Panc1 (cell line): Measurements from ENCODE around the gene CSTPP1. TPM values are rescaled to one million over a fixed set of nuclear protein-coding genes. Genes with fewer than 3 reads are reported as not detected.

Experiments used
- ATAC-seq: fragments of 200-7000 bp; cut with Tn5 transposase; 2 replicates; pipeline ENCODE4 v1.9.1; 2020; ENCODE audit warnings: mild to moderate bottlenecking, moderate library complexity
- BruUV-seq: library from RNA; stranded (reverse); fragments of 400-500 nt; replicated peaks from 2 replicates; lab custom pipeline; 2021; lab: Mats Ljungman, UMichigan
- CTCF ChIA-PET: fragments of 300-600 bp; sonication (Branson Sonifier 250); formaldehyde crosslinking; loops from one replicate; lab custom pipeline; 2022; ENCODE audit warnings: antibody characterized with exemption; lab: Charles Lee
- POLR2A ChIA-PET: fragments of 300-600 bp; sonication (Branson Sonifier 250); formaldehyde crosslinking; loops from one replicate; lab custom pipeline; 2022; ENCODE audit warnings: antibody characterized with exemption; lab: Charles Lee
- DNase-seq: peaks from one replicate; pipeline ENCODE4 v3.0.0-alpha.2; 2010; ENCODE audit warnings: low read depth, low spot score
- H3K27ac ChIP-seq: 2 replicates; pipeline ENCODE4 v1.5.1; 2011; ENCODE audit warnings: mild to moderate bottlenecking, low read length, inconsistent platforms
- H3K27me3 ChIP-seq: fragments of 200-500 bp; sonication (Bioruptor generic); 2 replicates; pipeline ENCODE4 v1.6.0; 2014; ENCODE audit warnings: low read length, inconsistent platforms; ENCODE audit not compliant: control insufficient read depth, insufficient read depth
- H3K36me3 ChIP-seq: fragments of 200-500 bp; sonication (Bioruptor generic); 2 replicates; pipeline ENCODE4 v1.5.1; 2014; ENCODE audit warnings: inconsistent platforms, mild to moderate bottlenecking, low read length, moderate library complexity; ENCODE audit not compliant: control insufficient read depth, insufficient read depth
- H3K4me1 ChIP-seq: 2 replicates; pipeline ENCODE4 v1.5.1; 2011; ENCODE audit warnings: inconsistent platforms, mild to moderate bottlenecking, low read length, moderate library complexity; ENCODE audit not compliant: control insufficient read depth, insufficient read depth
- H3K4me3 ChIP-seq, 2 experiments: 2 replicates each; pipeline ENCODE4 v1.5.1; 2011 to 2012; ENCODE audit warnings: low read depth in 2 of 2, low read length in 2 of 2, mild to moderate bottlenecking in 2 of 2, inconsistent platforms in 1 of 2, moderate library complexity in 1 of 2
- H3K9me3 ChIP-seq: fragments of 200-500 bp; sonication (Bioruptor generic); 2 replicates; pipeline ENCODE4 v1.5.1; 2014; ENCODE audit warnings: low read depth, mild to moderate bottlenecking, inconsistent platforms, low read length, moderate library complexity; ENCODE audit not compliant: control insufficient read depth, insufficient read depth
- CTCF ChIP-seq: fragments of 450-650 bp; IDR thresholded peaks from 2 replicates; pipeline ENCODE4 v1.5.1; 2017; ENCODE audit warnings: mild to moderate bottlenecking
- POLR2AphosphoS5 ChIP-seq: IDR thresholded peaks from 2 replicates; pipeline ENCODE4 v1.6.1; 2012; ENCODE audit warnings: mild to moderate bottlenecking, low read depth, low read length, moderate library complexity
- REST ChIP-seq, 2 experiments: IDR thresholded peaks; 2 replicates each; pipeline ENCODE4 v1.6.1; 2011 to 2012; ENCODE audit warnings: low read depth in 2 of 2, control low read depth in 1 of 2, low read length in 1 of 2, mild to moderate bottlenecking in 1 of 2, moderate library complexity in 1 of 2; ENCODE audit not compliant: insufficient read depth in 1 of 2
- SIN3A ChIP-seq: IDR thresholded peaks from 2 replicates; pipeline ENCODE4 v1.6.1; 2012; ENCODE audit warnings: low read depth, mild to moderate bottlenecking, low read length, moderate library complexity, borderline replicate concordance; ENCODE audit not compliant: insufficient read depth
- TCF7L2 ChIP-seq: IDR thresholded peaks from 2 replicates; pipeline ENCODE4 v1.6.1; 2011; ENCODE audit warnings: mild to moderate bottlenecking, low read depth, low read length, inconsistent platforms
- in situ Hi-C: cut with HindIII; loops from 2 replicates; pipeline ENCODE4 v1.10.0; 2016; ENCODE audit warnings: low sequenced_read_pairs, low pct_unique_long_range_greater_than_20kb
- intact Hi-C: fragments of 100-400 bp; cut with micrococcal nuclease; formaldehyde crosslinking; loops from one replicate; pipeline ENCODE4 v1.10.0; 2022; ENCODE audit not compliant: unreplicated experiment
- total RNA-seq: library from RNA; stranded (reverse); gene quantifications from one replicate; pipeline ENCODE4 v1.2.1, GENCODE V29; 2021; ENCODE audit not compliant: unreplicated experiment

The CSTPP1 gene
- total RNA-seq, 1 experiment from 2014 or later: 29.0 TPM

- intact Hi-C loops (no loop called here), in situ Hi-C loops (no loop called here)
- no peaks in the 10 kb centered on the region for H3K4me1 ChIP-seq
- TF ChIP-seq SIN3A: no peak
- no peak for TF ChIP-seq TCF7L2
- TF ChIP-seq POLR2AphosphoS5: no peak
- TF ChIP-seq CTCF: no peak
- no peak for TF ChIP-seq REST (IDR thresholded peaks at IDR 0.05; ENCODE audit: insufficient read depth in 1 of 2, low read depth in 2 of 2, low read length in 1 of 2)
- H3K9me3 ChIP-seq: no peaks in the 10 kb centered on the region
- no peak overlapping the region for H3K4me3 ChIP-seq
- BruUV-seq: no TSS peak
- ATAC-seq: no peak
- no peak for DNase-seq
- H3K27ac ChIP-seq: no peak overlapping the region
- H3K36me3 ChIP-seq: no peaks in the 10 kb centered on the region
- H3K27me3 ChIP-seq: no peaks in the 10 kb centered on the region
- POLR2A ChIA-PET: interaction anchor here (0.6 kb wide), 2 partner anchors 30 to 85 kb away, joined by 5 read pairs; no protein-coding TSS in a partner anchor
- CTCF ChIA-PET: interaction anchor here (0.5 kb wide), 1 partner anchor 505 kb away, joined by 3 read pairs; no protein-coding TSS in a partner anchor
Observed at GRCh38 chr11:46948378-46949131, 12.0 kb downstream of the CSTPP1 start.

GRCh38 chr11:46949297-46949696, 12.7 kb downstream of the CSTPP1 start:
- H3K9me3 ChIP-seq: no peaks in the 10 kb centered on the region
- no TSS peak for BruUV-seq
- no peaks in the 10 kb centered on the region for H3K4me1 ChIP-seq
- DNase-seq (no peak), ATAC-seq (no peak)
- no peaks in the 10 kb centered on the region for H3K36me3 ChIP-seq
- H3K27me3 ChIP-seq: no peaks in the 10 kb centered on the region
- no peak overlapping the region for H3K4me3 ChIP-seq
- TF ChIP-seq CTCF: no peak
- TF ChIP-seq POLR2AphosphoS5: no peak
- no peak for TF ChIP-seq REST (IDR thresholded peaks at IDR 0.05; ENCODE audit: insufficient read depth in 1 of 2, low read depth in 2 of 2, low read length in 1 of 2)
- TF ChIP-seq SIN3A: no peak
- no peak for TF ChIP-seq TCF7L2
- ChIA-PET POLR2A (interaction anchor here (0.7 kb wide), 2 partner anchors 32 to 538 kb away, joined by 4 to 7 read pairs; no protein-coding TSS in a partner anchor), CTCF (no interaction called here)
- in situ Hi-C loops (no loop called here), intact Hi-C loops (no loop called here)
- no peak overlapping the region for H3K27ac ChIP-seq
